ENCODE results near the gene ROR2. TPM values are rescaled to one million over a fixed set of nuclear protein-coding genes. Genes with fewer than 3 reads are reported as not detected.

ROR2 gene
- total RNA-seq, 1 donor from 2014 or later, result 3.8 TPM

GRCh38 chr9:91894536-91894935, 55.5 kb downstream of the ROR2 start:
- ATAC-seq (no peak), DNase-seq (no peak)
- intact Hi-C loops (cut with DNase I), result no loop called here
- Histone ChIP-seq H3K9me3 (no peaks in the 10 kb centered on the region), H3K36me3 (no peaks in the 10 kb centered on the region), H3K4me3 (no peak overlapping the region), H3K27me3 (ENCODE audit: low read depth) (peaks cover 10% of the 10 kb centered on the region), H3K27ac (no peak overlapping the region), H3K4me1 (peaks cover 15% of the 10 kb centered on the region)
- no peak for TF ChIP-seq CTCF (IDR thresholded peaks at IDR 0.05)

- Histone ChIP-seq H3K36me3 (no peaks in the 10 kb centered on the region), H3K4me1 (peaks cover 13% of the 10 kb centered on the region), H3K4me3 (no peak overlapping the region), H3K9me3 (no peaks in the 10 kb centered on the region), H3K27ac (no peak overlapping the region), H3K27me3 (ENCODE audit: low read depth) (peaks cover 10% of the 10 kb centered on the region)
- ATAC-seq (no peak), DNase-seq (no peak)
- intact Hi-C loops (cut with DNase I), result no loop called here
- no peak for TF ChIP-seq CTCF (IDR thresholded peaks at IDR 0.05)
Observed at GRCh38 chr9:91894023-91894422, 56.0 kb downstream of the ROR2 start.

GRCh38 chr9:91891915-91892314, 58.1 kb downstream of the ROR2 start:
- TF ChIP-seq CTCF (IDR thresholded peaks at IDR 0.05), result no peak
- ATAC-seq, result no peak
- Histone ChIP-seq H3K27ac (no peak overlapping the region), H3K36me3 (no peaks in the 10 kb centered on the region), H3K27me3 (ENCODE audit: low read depth) (peaks cover 8% of the 10 kb centered on the region), H3K4me3 (no peak overlapping the region), H3K9me3 (no peaks in the 10 kb centered on the region), H3K4me1 (peaks cover 2% of the 10 kb centered on the region)
- intact Hi-C loops (cut with DNase I), result no loop called here
- no peak for DNase-seq

- intact Hi-C loops (cut with DNase I), result no loop called here
- Histone ChIP-seq H3K36me3 (no peaks in the 10 kb centered on the region), H3K27me3 (ENCODE audit: low read depth) (peaks cover 13% of the 10 kb centered on the region), H3K27ac (no peak overlapping the region), H3K4me3 (no peak overlapping the region), H3K9me3 (no peaks in the 10 kb centered on the region), H3K4me1 (no peaks in the 10 kb centered on the region)
- no peak for ATAC-seq
- DNase-seq, result no peak
- no peak for TF ChIP-seq CTCF (IDR thresholded peaks at IDR 0.05)
Observed at GRCh38 chr9:91890662-91891061, 59.4 kb downstream of the ROR2 start.

- Histone ChIP-seq H3K9me3 (no peaks in the 10 kb centered on the region), H3K36me3 (no peaks in the 10 kb centered on the region), H3K4me3 (no peak overlapping the region), H3K27ac (no peak overlapping the region), H3K4me1 (no peaks in the 10 kb centered on the region), H3K27me3 (ENCODE audit: low read depth) (peaks cover 12% of the 10 kb centered on the region)
- no peak for TF ChIP-seq CTCF (IDR thresholded peaks at IDR 0.05)
- no peak for DNase-seq
- no peak for ATAC-seq
- intact Hi-C loops (cut with DNase I), result no loop called here
Observed at GRCh38 chr9:91889161-91889911, 60.7 kb downstream of the ROR2 start.

All from lower lobe of right lung (tissue), 2 donors.